Psoas muscle (tissue), 8 donors: ENCODE results near the gene SHF. TPM values are rescaled to one million over a fixed set of nuclear protein-coding genes. Genes with fewer than 3 reads are reported as not detected.

Source experiments
- ATAC-seq, 4 donors: fragments of 200-7000 bp; cut with Tn5 transposase; one replicate each; pipeline ENCODE4 v1.9.1; 2020; ENCODE audit warnings: moderate library complexity in 3 of 4, mild to moderate bottlenecking in 2 of 4
- DNase-seq, 2 donors: peaks; one replicate each; pipeline ENCODE4 v3.0.0-alpha.2; 2020
- H3K27ac ChIP-seq: fragments of 200-600 bp; one replicate; pipeline ENCODE4 v1.8.0; 2022
- H3K27me3 ChIP-seq, 3 donors: fragments of 200-600 bp in 1 of 3; one replicate each; pipeline versions ENCODE4 v1.6.1 to v1.8.0; 2013 to 2022; ENCODE audit warnings: low read length in 2 of 3, mild to moderate bottlenecking in 2 of 3, moderate library complexity in 1 of 3; ENCODE audit not compliant: insufficient read depth in 3 of 3
- H3K36me3 ChIP-seq, 2 donors: fragments of 200-600 bp in 1 of 2; one replicate each; pipeline versions ENCODE4 v1.6.1 to v1.8.0; 2013 to 2022; ENCODE audit warnings: low read depth in 1 of 2, mild to moderate bottlenecking in 1 of 2, moderate library complexity in 1 of 2; ENCODE audit not compliant: insufficient read depth in 1 of 2
- H3K4me1 ChIP-seq: fragments of 200-600 bp; one replicate; pipeline ENCODE4 v1.8.0; 2022
- H3K4me3 ChIP-seq: fragments of 200-600 bp; one replicate; pipeline ENCODE4 v1.8.0; 2022; ENCODE audit warnings: mild to moderate bottlenecking
- H3K9me3 ChIP-seq: fragments of 200-600 bp; one replicate; pipeline ENCODE4 v1.8.0; 2022
- CTCF ChIP-seq: fragments of 200-600 bp; IDR thresholded peaks from one replicate; pipeline ENCODE4 v1.8.0; 2022; ENCODE audit warnings: antibody characterized with exemption
- WGBS, 3 donors: extraction: QIAGEN DNeasy Blood & Tissue Kit; methylation state at CpG; one replicate each; pipeline versions ENCODE4 v1.1.6 to v1.1.7; 2013; 5-methylcytosine and 5-hydroxymethylcytosine counted together
- intact Hi-C, 2 donors: fragments of 100-400 bp; cut with DNase I; formaldehyde crosslinking; loops; one replicate each; pipeline versions ENCODE4 v1.11.0 to v1.14.2; 2022
- polyA plus RNA-seq, 3 donors: library from polyadenylated mRNA; stranded (reverse); fragments of 200-250 nt; gene quantifications; one replicate each; pipeline ENCODE4 v1.2.3, GENCODE V29; 2013
- total RNA-seq, 4 donors: library from RNA; stranded (reverse); fragmentation: NEBNext Ultra II Directional in 2 of 4; extraction: Animal tissue kit (Norgen Biotek cat#: 25700) in 2 of 4; gene quantifications; one replicate each; pipeline versions ENCODE4 v1.2.1 to v1.2.4, GENCODE V29; 2021 to 2023
- donor health status: healthy with polysubstance abuse.
- donor health status: DM: no; HTN: no; CAD: no; lungs with moderate emphysema.
- donor health status: Bipolar disorder and iron deficiency.
- donor health status: healthy.
- donor health status: DM: yes; HTN: yes; CAD: no.
- donor health status: DM: no; HTN: no; CAD: no.
- donor health status: DM: no; HTN: no; CAD: no.
- donor health status: DM: yes; HTN: yes; CAD: no.

The SHF gene
- total and polyA plus RNA-seq, 7 donors: 0.73 to 4.0 (median 1.7) TPM

- Histone ChIP-seq H3K36me3 (no peaks in the 10 kb centered on the region), H3K4me3 (no peak overlapping the region), H3K9me3 (no peaks in the 10 kb centered on the region), H3K27ac (no peak overlapping the region), H3K4me1 (peaks cover 3% of the 10 kb centered on the region), H3K27me3 (peaks cover 0 to 70% (median 28%) of the 10 kb centered on the region in 3 donors)
- intact Hi-C loops: no loop called here
- 92 to 99% (median 94%) methylated on average over 3 of the region's 3 CpGs for WGBS, 3 donors
- ATAC-seq (no peak), DNase-seq (no peak)
- TF ChIP-seq CTCF: no peak
Observed at GRCh38 chr15:45131510-45131909, 56.3 kb downstream of the SHF start.

GRCh38 chr15:45130291-45131000, 57.3 kb downstream of the SHF start:
- H3K9me3 ChIP-seq: no peaks in the 10 kb centered on the region
- DNase-seq (no peak), ATAC-seq (no peak)
- peaks cover 3% of the 10 kb centered on the region for H3K4me1 ChIP-seq
- H3K4me3 ChIP-seq: peak overlapping the region; percentile 48
- WGBS, 3 donors: 80 to 88% (median 86%) methylated on average over 7 of the region's 7 CpGs
- intact Hi-C loops: no loop called here
- no peak for TF ChIP-seq CTCF
- no peaks in the 10 kb centered on the region for H3K36me3 ChIP-seq
- peaks cover 0 to 67% (median 25%) of the 10 kb centered on the region in 3 donors for H3K27me3 ChIP-seq
- H3K27ac ChIP-seq: no peak overlapping the region

GRCh38 chr15:45129651-45130129, 58.1 kb downstream of the SHF start, which contains the start of the genes DUOX1 and DUOXA1:
DUOX1 (plus strand) TSS chr15:45129994; CDS start chr15:45131967, 1,973 bp downstream.
DUOXA1 (minus strand) TSS chr15:45129879; CDS start chr15:45123014, 6,865 bp downstream.
- peak within 1 kb of the TSS; percentile 48 for H3K4me3 ChIP-seq
- no peaks in the 10 kb centered on the region for H3K4me1 ChIP-seq
- H3K36me3 ChIP-seq: no peaks in the 10 kb centered on the region
- peaks cover 0 to 63% (median 18%) of the 10 kb centered on the region in 3 donors for H3K27me3 ChIP-seq
- ATAC-seq: peak in 3 of 4 donors; percentile 27 to 60 (median 52)
- TF ChIP-seq CTCF: no peak
- H3K9me3 ChIP-seq: no peaks in the 10 kb centered on the region
- 2 to 3% (median 2%) methylated on average over 38 to 46 of the region's 46 CpGs for WGBS, 3 donors
- peak; percentile 47 to 66 for DNase-seq
- intact Hi-C loops: no loop called here
- no peak within 1 kb of the TSS for H3K27ac ChIP-seq

GRCh38 chr15:45128971-45129639, 58.7 kb downstream of the SHF start:
- TF ChIP-seq CTCF: no peak
- Histone ChIP-seq H3K4me1 (no peaks in the 10 kb centered on the region), H3K27ac (no peak overlapping the region), H3K9me3 (no peaks in the 10 kb centered on the region), H3K36me3 (no peaks in the 10 kb centered on the region), H3K27me3 (peaks cover 0 to 57% (median 14%) of the 10 kb centered on the region in 3 donors), H3K4me3 (peak overlapping the region; percentile 48)
- DNase-seq: no peak
- 2 to 4% (median 3%) methylated on average over 43 to 47 of the region's 47 CpGs for WGBS, 3 donors
- intact Hi-C loops: no loop called here
- ATAC-seq: peak in 1 of 4 donors; percentile 25
